Activated gamma-delta T cell treated with Interleukin-2 at 50 U/mL for 16 hours (primary cell): Measurements from ENCODE around the gene INO80E.
"Not testable (repeated sequence)": the region's sequence is repeated elsewhere in the genome, so short reads cannot be mapped to it uniquely, and the experiment has no call there.

Experiments used
- DNase-seq: peaks from one replicate; pipeline ENCODE4 v3.0.0-alpha.2; 2020

Gene INO80E, protein sequence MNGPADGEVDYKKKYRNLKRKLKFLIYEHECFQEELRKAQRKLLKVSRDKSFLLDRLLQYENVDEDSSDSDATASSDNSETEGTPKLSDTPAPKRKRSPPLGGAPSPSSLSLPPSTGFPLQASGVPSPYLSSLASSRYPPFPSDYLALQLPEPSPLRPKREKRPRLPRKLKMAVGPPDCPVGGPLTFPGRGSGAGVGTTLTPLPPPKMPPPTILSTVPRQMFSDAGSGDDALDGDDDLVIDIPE

DNA sequence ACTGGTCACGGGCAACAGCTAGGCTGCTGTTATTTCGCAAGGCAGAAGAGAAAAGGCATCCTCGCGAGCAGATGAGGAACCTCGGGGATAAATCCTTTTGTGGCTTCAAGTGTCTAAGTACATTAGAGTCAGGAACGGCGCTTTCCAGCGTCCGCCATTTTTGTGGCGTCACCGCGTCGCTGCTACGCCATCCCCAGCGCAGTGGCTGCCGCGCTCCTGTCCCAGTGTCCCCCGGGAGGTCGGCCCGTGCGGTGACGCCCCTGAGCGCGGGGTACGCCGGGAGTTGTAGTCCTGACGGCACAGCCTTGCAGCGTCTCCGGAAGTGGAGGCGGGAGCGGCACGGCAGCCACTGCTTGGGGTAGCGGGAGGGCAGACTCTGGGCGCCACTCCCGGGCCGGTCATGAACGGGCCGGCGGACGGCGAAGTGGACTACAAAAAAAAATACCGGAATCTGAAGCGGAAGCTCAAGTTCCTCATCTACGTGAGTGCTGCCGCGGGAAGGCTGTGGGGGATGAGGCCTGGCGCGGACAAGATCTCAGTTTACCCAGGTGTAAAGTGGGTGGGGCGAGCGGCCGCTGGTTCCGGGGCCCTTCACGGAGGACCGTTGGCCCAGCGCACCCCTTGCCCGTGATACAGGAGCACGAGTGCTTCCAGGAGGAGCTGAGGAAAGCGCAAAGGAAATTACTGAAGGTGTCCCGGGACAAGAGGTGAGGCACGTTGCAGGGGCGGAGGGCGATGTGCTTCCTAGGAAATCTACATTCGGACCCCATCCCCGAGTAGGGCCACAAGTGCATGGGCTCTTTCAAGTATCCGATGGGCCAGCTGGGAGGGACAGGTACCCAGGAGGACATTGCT, at the start of gene INO80E:
TSS of gene INO80E (plus strand) at position 331 of the 855 bp plus-strand sequence. CDS start at position 401, 70 bp downstream.
- DNase-seq = peak; percentile 99

DNA sequence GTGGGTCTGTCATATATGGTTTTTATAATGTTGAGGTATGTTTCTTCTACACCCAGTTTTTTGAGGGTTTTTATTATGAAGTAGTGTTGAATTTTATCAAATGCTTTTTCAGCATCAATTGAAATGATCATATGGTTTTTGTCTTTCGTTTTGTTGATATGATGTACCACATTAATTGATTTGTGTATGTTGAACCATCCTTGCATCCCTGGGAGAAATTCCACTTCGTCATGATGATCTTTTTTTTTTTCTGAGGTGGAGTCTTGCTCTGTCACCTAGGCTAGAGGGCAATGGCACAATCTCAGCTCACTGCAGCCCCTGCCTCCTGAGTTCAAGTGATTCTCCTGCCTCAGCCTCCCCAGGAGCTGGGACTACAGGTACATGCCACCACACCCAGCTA, 48.1 kb upstream of the INO80E start:
- DNase-seq = no peak

DNA sequence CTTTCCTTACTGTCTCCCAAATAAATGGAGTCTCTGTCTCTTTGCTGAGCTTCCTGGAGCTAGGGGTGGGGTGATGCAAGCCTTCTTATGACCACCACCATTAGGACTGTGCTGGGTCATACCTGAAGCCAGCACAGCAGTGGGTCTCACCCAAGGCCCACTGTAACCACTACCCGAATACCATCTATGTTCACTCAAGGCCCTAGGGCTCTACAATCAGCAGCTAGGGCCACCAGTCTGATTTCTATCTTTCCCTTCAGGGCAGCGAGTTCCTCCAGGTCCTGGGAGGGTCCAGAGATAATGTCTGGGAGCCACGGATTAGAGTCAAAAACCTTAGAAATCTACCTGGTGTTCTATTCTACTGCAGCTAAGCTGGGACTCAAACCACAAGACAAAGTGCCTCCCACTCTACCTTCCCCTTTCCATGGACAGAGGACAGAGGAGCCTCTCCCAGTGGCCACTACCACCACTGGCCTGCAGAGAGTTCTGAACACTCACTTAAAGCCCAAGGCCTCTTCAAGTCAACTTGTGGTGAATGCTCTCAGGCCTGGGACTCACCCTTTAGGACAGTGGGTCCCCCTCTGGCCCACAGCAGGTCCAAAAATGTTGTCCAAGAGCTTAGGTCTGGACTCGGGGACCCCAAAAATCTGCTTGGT, 45.1 kb upstream of the INO80E start:
- no peak for DNase-seq

DNA sequence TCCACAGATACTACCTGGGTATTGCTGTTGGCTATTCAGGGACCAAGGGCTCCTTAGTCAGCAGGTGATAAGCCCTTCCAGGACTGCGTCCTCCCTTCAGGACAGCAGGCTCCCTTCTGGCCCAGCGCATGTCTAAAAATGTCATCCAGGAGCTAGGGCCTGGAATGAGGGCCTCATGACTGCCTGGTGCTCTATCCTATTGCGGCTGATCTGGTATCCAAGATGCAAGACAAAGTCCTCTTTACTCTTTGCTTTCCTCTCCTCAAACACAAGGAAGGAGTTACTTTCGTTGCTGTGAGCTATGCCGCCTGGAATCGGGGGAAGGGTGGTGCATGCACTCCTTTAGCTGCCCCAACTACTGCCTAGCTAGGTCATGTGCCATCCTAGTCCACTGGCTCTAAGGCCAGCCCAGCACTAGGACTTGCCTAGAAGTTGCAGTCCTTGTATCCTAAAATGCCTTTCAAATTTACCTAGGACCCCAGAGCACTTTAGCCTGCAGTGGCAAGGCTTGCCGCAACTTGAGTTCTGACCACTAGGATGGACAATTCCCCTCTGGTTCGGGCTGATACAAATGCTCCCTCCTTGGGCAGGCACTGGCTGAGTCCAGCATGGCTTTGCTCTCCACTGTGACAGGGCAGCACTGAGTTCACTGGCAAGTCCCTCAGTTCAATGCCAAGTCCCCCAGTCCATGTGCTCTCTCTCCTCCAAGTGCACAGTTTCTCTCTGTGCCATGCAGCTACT, 44.2 kb upstream of the INO80E start:
- DNase-seq = no peak

DNA sequence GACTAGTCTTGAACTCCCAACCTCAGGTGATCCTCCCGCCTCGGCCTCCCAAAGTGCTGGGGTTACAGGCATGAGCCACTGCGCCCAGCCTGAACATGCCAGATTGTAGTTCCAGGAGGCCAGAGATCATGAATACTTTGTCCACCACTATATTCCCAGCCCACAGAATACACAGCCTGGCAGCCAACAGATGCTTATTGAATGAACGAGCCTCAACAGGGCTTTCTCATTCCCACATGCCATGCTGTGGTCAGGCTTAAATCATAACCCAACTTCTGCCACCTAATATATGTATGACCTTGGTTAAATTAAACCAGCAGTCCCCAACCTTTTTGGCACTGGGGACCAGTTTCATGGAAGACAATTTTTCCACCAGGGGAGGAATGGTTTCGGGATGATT, 37.3 kb upstream of the INO80E start:
- no peak for DNase-seq

DNA sequence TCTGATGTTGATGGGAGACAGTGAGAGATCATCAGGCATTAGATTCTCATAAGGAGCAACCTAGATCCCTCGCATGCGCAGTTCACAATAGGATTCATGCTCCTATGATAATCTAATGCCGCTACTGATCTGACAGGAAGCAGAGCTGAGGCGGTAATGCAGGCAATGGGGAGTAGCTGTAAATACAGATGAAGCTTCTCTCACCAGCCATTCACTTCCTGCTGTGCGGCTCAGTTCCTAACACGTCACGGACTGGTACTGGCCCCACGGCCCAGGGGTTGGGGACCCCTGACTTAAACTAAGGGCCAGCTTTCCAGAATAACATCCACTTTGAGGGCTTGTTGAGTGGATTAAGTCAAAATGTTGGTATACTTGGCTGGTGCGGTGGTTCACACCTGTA, 36.7 kb upstream of the INO80E start:
- DNase-seq = no peak

DNA sequence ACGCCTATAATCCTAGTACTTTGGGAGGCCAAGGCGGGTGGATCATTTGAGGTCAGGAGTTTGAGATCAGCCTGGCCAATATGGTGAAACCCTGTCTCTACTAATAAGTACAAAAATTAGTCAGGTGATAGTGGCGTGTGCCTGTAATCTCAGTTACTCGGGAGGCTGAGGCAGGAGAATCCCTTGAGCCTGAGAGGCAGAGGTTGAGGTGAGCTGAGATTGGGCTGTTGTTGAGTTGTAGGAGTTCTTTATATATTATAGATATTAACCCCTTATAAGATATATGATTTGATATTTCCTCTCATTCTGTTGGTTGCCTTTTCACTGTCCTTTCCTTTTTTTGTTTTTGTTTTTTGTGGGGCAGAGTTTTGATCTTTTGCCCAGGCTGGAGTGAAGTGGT, 36.2 kb upstream of the INO80E start:
- DNase-seq = not testable (repeated sequence)

DNA sequence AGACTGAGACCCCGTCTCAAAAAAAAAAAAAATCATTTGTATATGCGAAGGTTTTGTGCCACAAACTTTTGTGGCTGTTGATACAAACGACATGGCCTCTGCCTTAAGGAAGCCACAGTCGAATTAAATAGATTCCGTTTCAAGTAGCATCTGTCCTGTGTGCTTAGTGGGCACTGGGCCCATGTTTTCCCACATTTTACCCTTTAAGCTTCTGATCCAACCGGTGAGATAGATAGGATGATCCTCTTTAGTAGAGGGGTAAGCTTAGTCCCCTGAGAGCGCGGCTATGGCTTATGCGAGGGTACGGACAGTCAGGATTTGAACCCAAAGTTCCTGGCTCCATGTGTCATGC, 34.9 kb upstream of the INO80E start:
- DNase-seq = no peak

DNA sequence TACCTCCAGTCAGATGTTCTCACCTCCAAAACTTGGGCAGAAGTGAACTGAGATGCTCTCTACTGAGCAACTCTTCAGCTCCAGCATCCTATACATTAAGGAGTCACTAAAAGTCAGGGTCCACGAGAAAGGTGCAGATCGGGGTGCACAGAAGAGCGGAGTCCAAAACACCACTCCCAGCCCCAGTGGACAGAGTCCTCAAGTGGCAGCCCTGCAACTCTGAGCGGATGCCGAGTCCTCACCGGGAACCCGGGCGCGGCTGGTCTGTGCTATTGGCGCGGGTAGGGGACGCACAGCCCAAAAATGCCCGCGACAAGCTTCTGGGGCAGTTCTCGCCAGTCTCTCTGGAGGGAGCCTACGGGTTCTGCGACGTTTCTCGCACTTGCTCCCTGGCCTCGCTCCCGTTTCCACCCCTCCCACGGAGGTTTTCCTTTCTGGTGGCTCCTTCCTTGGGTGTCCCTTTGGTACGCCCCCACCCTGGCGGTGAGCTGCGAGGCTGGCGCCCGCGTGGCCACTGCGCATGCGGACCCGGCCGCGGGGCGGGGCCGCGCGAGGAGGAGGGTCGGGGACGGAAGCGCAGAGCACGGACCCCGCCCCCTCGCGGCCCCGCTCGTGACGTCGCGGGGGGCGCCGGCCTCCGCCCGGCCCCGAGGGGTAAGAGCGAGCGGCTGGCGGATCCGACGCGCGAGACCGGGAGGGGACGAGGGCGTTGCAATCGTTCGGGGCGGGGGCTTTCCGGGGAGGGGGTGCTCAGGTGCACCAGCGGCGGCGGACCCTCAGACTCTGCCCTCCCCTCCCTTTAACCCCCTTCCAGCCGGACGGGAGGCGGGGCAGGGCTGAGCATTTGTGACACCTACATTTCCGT, 34.3 kb upstream of the INO80E start, which contains the start of gene TMEM219:
TSS of gene TMEM219 (plus strand) at position 601 of the 865 bp plus-strand sequence. CDS start 1,065 bp downstream, outside the sequence.
- DNase-seq = peak; percentile 93

DNA sequence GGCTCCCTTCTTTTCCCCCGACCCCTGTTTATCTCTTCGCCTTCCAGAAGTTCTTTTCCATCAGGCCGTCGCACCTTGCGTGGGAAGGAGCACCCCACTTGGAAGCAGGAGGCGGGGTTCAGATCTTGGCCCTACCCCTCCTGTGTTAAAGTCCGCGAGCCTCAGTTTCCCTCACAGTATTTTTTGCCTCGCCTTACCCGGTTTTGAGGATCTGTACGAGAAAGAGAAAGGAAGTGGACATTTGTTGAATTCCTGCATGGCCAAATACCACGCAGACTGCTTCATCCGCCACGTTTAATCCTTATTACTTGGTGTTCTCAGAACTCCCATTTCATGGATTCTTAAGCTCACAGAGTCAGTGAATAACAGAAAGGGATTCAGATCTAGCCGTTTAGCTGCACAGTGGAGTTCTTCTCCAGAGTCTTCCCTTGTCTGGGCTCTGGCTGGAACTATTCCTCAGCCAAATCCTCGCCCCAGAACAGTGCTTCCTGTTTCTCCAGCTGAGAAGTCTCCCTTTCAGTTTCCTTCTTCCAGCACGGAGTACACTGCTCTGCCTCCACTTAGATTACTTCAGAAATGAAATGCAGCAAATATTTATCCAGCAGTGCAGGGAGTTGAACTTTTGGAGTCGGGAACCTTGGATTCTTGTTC, 33.6 kb upstream of the INO80E start:
- DNase-seq = no peak

DNA sequence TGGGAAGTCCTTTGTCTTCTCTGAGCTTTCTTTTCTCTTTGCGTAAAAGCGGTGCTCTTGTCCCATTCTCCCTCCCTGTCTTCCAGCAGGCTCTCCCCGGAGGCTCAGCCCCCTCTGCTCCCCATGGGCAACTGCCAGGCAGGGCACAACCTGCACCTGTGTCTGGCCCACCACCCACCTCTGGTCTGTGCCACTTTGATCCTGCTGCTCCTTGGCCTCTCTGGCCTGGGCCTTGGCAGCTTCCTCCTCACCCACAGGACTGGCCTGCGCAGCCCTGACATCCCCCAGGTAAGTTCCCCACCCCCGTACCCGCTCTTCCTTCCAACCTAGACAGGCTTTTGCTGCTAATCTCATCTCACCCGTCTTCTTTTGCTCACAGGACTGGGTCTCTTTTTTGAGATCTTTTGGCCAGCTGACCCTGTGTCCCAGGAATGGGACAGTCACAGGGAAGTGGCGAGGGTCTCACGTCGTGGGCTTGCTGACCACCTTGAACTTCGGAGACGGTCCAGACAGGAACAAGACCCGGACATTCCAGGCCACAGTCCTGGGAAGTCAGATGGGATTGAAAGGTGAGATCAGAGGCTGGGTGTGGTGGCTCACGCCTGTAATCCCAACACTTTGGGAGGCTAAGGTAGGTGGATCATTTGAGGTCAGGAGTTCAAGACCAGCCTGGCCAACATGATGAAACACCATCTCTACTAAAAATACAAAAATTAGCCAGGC, 32.9 kb upstream of the INO80E start:
- DNase-seq = no peak

DNA sequence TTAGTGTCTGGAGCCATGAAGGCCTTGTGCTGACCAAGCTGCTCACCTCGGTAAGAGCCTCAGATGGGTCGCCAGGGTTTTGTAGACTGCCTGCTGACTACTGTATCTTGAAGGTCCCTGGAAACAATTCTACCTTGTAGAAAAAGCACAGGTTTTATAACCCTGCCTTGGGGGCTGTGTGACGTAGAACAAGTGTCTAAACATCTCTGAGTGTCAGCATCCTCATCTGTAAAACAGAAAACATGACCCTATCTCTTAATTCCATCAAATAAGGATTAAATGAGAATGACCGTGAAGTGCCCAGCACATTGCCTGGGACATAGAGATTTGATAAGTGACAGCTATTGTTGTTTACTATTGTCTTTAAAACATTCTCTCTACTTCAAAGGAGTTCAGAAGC, 27.8 kb upstream of the INO80E start:
- DNase-seq = no peak

DNA sequence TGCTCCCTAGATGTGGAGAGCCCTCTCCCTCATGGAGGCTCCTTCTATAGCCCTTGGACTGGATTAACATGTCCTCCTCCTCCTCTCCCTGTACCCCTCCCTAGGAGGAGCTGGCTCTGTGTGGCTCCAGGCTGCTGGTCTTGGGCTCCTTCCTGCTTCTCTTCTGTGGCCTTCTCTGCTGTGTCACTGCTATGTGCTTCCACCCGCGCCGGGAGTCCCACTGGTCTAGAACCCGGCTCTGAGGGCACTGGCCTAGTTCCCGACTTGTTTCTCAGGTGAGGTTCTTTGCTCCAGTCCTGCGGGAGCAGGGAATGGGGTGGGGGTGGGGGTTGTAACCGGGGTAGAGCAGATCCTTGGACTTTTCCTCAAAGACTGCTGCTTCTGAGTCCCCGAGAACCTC, 24.7 kb upstream of the INO80E start:
- DNase-seq = no peak

DNA sequence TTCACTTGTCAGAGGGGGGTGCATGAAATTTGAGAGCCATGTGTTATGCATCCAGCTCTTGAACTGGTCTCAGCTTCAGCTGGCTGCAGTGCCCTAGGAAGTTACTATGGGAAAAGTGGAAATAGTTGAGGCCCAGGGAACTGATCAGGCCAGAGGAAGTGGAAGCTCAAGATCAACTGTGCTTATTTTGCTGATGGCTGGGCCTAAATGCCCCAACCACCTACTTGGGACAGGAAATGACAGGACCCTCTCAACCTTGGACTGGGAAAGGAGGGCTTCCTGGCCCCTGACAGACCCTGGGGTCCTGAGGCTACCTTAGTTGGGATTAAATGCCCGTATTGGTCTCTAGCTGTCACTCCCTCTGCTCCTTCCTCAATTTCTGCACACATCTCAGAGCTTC, 23.5 kb upstream of the INO80E start:
- DNase-seq = no peak

DNA sequence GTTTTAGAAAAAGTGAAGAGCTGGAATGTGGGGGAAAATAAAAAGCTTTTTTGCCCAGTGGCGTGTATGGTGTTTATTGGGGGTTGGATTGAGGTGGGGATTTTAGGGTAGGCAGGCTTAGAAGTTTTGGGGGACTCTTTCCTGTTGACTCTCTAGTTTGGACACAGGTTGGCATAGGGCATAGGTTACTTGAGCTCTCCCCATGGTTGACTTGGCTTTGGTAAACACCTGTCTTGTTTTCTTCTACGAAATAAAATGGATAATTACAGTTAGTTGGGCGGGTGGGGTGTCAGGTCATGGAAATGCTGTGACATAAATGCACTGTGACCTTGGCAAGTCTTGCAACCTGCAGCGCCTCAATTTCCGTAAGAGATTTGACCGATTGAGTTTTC, 23.1 kb upstream of the INO80E start:
- no peak for DNase-seq

DNA sequence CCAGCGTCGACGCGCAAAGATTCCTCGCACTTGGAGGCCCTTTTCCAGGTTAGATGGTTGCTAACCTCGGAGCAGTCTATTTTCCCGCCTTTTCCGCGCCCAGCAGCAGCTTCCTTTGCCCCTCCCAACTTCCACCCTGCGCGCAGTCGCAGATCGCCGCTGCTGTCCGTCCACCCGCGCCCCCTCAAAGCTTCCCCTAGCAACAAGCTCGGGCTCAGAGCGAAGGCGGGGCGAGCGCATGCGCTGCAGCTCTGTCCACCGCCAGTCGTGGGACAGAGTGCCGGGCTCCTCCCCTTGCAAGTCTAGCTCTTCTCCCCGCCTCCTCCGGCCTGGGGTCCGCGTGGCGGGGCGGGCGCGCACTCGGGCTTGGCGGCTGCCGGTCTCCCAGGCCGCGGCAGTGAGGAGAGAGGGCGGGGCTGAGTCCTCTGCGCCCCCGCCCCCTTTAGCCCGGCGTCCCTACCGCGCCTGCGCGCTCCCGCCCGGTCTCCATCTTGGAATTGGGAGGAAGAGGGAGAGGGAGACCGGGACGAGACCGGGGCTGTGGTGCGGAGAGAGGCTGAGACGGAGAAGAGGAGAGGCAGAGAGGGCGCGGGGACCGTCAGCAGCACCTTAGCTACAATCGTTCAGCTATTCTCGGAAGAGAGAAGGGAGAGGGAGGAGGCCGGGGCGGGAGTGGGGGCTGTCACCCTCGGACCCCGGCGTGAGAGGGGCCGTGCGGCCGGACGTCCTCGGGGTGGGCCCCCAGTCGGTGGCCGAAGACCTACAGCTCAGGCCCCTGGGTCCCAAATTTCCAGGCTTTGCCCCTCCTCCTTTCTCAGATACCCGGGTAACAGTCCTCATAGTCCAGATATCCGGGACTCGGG, 22.4 kb upstream of the INO80E start, which contains the start of gene TAOK2:
TSS of gene TAOK2 (plus strand) at position 485 of the 863 bp plus-strand sequence. CDS start 3,905 bp downstream, outside the sequence.
- DNase-seq = peak; percentile 94

DNA sequence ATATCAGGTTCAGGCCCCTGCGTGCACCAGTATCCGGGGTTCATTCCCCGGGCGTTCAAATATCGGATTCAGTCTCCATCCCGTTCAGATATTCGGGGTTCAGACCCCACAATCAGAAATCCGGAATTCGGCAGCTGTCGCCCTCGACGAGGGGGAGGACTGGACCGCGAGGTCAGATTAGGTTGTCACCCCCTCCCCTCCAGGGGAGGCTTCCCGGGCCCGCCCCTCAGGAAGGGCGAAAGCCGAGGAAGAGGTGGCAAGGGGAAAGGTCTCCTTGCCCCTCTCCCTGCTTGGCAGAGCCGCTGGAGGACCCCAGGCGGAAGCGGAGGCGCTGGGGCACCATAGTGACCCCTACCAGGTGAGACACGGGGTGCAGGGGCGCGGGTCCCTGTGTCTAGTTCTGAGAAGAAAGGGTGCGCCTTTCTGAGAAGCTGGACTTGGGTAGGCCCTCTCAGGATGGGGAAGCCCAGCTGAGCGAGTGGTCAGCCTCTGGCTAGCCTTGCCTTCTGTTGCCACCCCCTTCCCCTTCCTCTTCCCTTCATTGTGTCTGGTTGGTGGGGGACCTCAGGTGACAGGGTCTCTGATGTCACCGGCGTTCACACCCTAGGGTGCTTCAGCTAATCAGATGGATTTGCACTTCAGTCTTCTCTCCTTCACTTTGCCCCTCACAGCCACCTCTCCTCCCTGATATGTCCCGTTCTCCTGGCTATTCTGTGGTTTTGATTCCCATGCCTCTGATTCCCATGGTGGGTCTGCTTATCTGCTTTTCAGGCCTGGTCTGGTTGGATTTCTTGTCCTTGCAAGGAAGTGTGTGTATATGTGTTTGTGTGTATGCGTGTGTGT, 21.5 kb upstream of the INO80E start:
- DNase-seq = no peak

DNA sequence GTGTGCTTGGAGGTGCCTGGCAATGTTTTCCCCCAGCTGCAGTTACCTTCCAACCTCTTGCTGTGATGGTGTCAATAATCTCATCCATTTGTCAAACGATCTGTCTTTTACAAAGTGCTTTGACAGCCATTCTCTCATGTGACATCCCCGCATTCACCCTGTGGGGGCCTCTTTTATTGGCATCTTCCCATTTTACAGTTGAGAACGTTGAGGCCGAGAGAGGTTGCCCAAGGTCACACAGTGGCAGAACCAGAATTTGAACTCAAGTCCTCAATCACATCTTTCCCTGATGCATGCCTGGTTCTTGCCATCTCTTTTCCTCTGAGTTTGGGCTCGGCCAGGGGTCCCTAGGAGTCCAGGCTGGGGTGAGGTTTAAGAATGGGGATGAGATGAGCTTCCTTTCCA, 20.9 kb upstream of the INO80E start:
- DNase-seq = no peak
